Fibroblast of villous mesenchyme (primary cell): ENCODE measurements around the gene TNIP1. TPM values are rescaled to one million over a fixed set of nuclear protein-coding genes. Genes with fewer than 3 reads are reported as not detected.

Experiments used
- DNase-seq: peaks from one replicate; pipeline ENCODE4 v3.0.0-alpha.2; 2010; ENCODE audit warnings: low read depth
- H3K4me3 ChIP-seq: 2 replicates; pipeline ENCODE4 v1.5.1; 2011; ENCODE audit warnings: low read depth, mild to moderate bottlenecking, low read length
- CTCF ChIP-seq: IDR thresholded peaks from 2 replicates; pipeline ENCODE4 v1.5.1; 2012; ENCODE audit warnings: low read depth, mild to moderate bottlenecking, low read length; ENCODE audit not compliant: insufficient read depth
- total RNA-seq: library from RNA; depleted of rRNA; stranded (reverse); fragments of >200 nt; gene quantifications from 2 replicates; pipeline ENCODE4 v1.2.3, GENCODE V29; 2012

TNIP1 gene
- total RNA-seq, 1 donor, result 108 TPM

- DNase-seq, result no peak
- TF ChIP-seq CTCF, result no peak
- H3K4me3 ChIP-seq, result no peak overlapping the region
These were observed 26.1 kb downstream of the TNIP1 start for GRCh38 chr5:151054709-151055108.

DNA sequence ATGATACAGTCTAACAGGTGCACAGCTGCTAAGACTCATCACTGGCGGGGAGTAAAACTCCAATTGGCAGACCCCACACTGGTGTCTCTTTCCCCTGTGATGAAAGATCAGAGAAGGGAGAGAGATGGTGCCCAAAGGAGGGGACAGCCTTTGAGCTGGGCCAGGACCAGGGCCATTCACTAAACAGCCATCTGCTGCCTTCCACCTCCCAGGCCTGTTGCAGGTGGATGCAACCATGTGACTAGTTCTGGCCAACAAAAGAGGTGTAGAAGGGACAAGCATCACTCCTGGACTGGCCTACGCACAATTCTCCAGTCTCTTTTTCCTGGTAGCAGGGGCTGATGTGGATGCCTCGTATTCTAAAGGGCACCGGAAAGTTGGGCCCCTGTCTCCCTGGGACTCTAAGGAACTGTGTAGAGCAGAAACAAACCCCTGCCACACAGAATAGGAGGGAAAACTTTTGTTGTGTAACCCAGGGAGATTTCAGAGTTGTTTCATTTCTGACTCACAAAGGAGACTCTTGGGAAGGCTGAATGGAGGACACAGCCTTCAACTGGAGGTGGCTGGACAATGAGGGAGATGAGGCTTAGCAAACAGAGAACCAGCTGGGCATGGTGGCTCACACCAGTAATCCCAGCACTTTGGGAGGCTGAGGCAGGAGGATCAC lies 26.9 kb downstream of the TNIP1 start:
- H3K4me3 ChIP-seq, result no peak overlapping the region
- no peak for TF ChIP-seq CTCF
- no peak for DNase-seq

DNA sequence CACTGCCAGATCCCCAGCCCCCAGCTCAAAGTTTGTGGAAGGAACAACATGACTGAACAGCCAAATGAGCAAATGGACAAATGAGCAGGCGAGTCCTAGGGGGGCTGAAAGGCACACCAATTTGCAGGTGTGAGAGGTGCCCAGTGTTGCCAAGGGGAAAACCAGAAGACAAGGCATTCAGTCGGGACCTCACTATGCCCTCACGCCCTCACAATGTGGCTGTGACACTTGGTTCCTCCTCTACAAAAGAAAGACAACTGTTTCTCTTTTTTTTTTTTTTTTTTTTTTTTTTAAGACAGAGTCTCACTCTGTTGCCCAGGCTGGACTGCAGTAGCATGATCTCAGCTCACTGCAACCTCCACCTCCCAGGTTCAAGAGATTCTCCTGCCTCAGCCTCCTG lies 28.0 kb downstream of the TNIP1 start:
- DNase-seq, result no peak
- H3K4me3 ChIP-seq, result no peak overlapping the region
- no peak for TF ChIP-seq CTCF

GRCh38 chr5:151051931-151052608 lies 28.8 kb downstream of the TNIP1 start:
- no peak for TF ChIP-seq CTCF
- H3K4me3 ChIP-seq, result no peak overlapping the region
- no peak for DNase-seq

GRCh38 chr5:151051066-151051930 lies 29.5 kb downstream of the TNIP1 start:
- no peak overlapping the region for H3K4me3 ChIP-seq
- peak; percentile 83 for DNase-seq

GRCh38 chr5:151048526-151048925 lies 32.3 kb downstream of the TNIP1 start:
- TF ChIP-seq CTCF, result peak; percentile 52
- no peak overlapping the region for H3K4me3 ChIP-seq
- DNase-seq, result peak; percentile 29

More at GRCh38 chr5:151051066-151051930, 29.5 kb downstream of the TNIP1 start:
- peak; percentile 96 for TF ChIP-seq CTCF
